Large intestine (tissue), 3 donors: ENCODE measurements around the gene LTBP1. TPM values are rescaled to one million over a fixed set of nuclear protein-coding genes. Genes with fewer than 3 reads are reported as not detected.

ENCODE experiments used
- DNase-seq, 2 donors: peaks; one replicate each; pipeline versions ENCODE4 v3.0.0 to v3.0.0-alpha.2; 2013
- H3K27ac ChIP-seq: one replicate; pipeline ENCODE4 v1.5.1; 2013; ENCODE audit warnings: low read length
- H3K27me3 ChIP-seq: 2 replicates; pipeline ENCODE4 v1.6.1; 2013; ENCODE audit warnings: low read length; ENCODE audit not compliant: control insufficient read depth, insufficient read depth
- H3K36me3 ChIP-seq: 2 replicates; pipeline ENCODE4 v1.6.1; 2013; ENCODE audit warnings: low read length; ENCODE audit not compliant: control insufficient read depth, insufficient read depth
- H3K4me1 ChIP-seq: one replicate; pipeline ENCODE4 v1.6.1; 2013; ENCODE audit warnings: low read length; ENCODE audit not compliant: control insufficient read depth, insufficient read depth
- H3K4me3 ChIP-seq: one replicate; pipeline ENCODE4 v1.5.1; 2013; ENCODE audit warnings: low read length
- H3K9me3 ChIP-seq: one replicate; pipeline ENCODE4 v1.6.1; 2013; ENCODE audit warnings: mild to moderate bottlenecking, low read depth, low read length, moderate library complexity; ENCODE audit not compliant: control insufficient read depth
- WGBS: methylation state at CpG from one replicate; pipeline ENCODE4 v1.1.5; 2013; ENCODE audit warnings: low lambda C conversion rate; ENCODE audit not compliant: insufficient coverage; 5-methylcytosine and 5-hydroxymethylcytosine counted together
- polyA plus RNA-seq: library from polyadenylated mRNA; unstranded; fragments of 120-200 nt; gene quantifications from one replicate; pipeline ENCODE4 v1.2.1, GENCODE V29; 2013

The LTBP1 gene
- polyA plus RNA-seq, 1 donor, result 22.9 TPM

DNA sequence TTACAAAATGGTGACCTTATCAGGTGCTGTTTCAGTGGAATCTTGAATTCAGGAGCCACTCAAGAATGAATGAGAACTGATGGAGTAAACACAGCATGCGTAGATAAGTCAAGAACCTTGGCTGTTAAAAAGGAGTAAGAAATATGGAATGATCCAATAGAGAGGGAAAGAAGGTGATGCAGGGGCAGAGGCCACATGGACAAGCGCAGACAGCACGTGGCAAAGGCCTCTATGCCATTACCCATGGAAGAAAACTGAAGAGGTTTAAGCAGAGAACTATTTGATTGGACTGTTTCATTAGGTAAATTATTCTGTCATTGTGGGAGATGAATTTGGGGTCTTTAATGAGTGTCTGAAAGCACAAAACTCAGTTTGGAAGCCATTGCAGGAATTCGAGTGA lies 387.3 kb downstream of the LTBP1 start:
- Histone ChIP-seq H3K27me3 (no peaks in the 10 kb centered on the region), H3K4me1 (no peaks in the 10 kb centered on the region), H3K9me3 (no peaks in the 10 kb centered on the region), H3K4me3 (no peak overlapping the region), H3K36me3 (no peaks in the 10 kb centered on the region), H3K27ac (no peak overlapping the region)
- WGBS, result 100% methylated on average over 1 of the region's 4 CpGs
- no peak for DNase-seq

GRCh38 chr2:33335516-33335915 lies 388.8 kb downstream of the LTBP1 start:
- Histone ChIP-seq H3K9me3 (no peaks in the 10 kb centered on the region), H3K27me3 (no peaks in the 10 kb centered on the region), H3K27ac (no peak overlapping the region), H3K36me3 (no peaks in the 10 kb centered on the region), H3K4me3 (no peak overlapping the region), H3K4me1 (no peaks in the 10 kb centered on the region)
- 100% methylated on average over 2 of the region's 3 CpGs for WGBS
- no peak for DNase-seq

- DNase-seq, result no peak
- H3K27ac ChIP-seq, result no peak overlapping the region
- no peaks in the 10 kb centered on the region for H3K9me3 ChIP-seq
- H3K27me3 ChIP-seq, result no peaks in the 10 kb centered on the region
- no peaks in the 10 kb centered on the region for H3K4me1 ChIP-seq
- H3K36me3 ChIP-seq, result no peaks in the 10 kb centered on the region
- WGBS, result 80% methylated on average over 2 of the region's 4 CpGs
- no peak overlapping the region for H3K4me3 ChIP-seq
Observed at GRCh38 chr2:33336036-33336625, 389.4 kb downstream of the LTBP1 start.

DNA sequence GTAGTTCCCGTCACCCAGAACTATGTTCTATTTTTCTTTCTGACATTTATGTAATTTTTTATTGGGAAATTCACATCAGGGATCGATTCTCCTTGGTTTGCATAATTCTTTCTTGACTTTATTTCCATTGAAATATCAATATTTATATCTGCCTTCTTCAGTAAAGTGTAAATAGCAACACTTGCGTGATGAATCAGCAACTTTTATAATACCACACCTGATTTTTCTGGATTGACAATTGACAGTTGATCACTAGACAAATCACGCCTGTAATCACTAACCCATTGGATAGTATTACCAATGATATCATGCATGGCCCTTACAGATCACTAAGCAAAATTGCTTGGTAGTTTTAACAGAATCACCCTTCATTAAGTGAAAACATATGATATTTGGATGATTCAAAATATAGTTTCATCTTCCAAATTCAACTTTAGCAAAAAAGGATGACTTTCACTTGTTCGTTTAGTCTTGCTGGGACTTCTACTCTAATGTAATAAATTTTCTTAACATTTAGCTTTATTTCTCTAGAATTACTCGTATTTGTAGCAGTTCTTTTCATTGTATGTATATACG lies 390.7 kb downstream of the LTBP1 start:
- Histone ChIP-seq H3K27me3 (no peaks in the 10 kb centered on the region), H3K27ac (no peak overlapping the region), H3K4me3 (no peak overlapping the region), H3K36me3 (no peaks in the 10 kb centered on the region), H3K4me1 (no peaks in the 10 kb centered on the region), H3K9me3 (no peaks in the 10 kb centered on the region)
- DNase-seq, result no peak
- 91% methylated on average over 6 of the region's 7 CpGs for WGBS

GRCh38 chr2:33337981-33338380 lies 391.2 kb downstream of the LTBP1 start:
- no peak overlapping the region for H3K27ac ChIP-seq
- no peaks in the 10 kb centered on the region for H3K27me3 ChIP-seq
- H3K9me3 ChIP-seq, result no peaks in the 10 kb centered on the region
- no peak for DNase-seq
- H3K4me3 ChIP-seq, result no peak overlapping the region
- 100% methylated on average over 3 of the region's 4 CpGs for WGBS
- H3K4me1 ChIP-seq, result no peaks in the 10 kb centered on the region
- no peaks in the 10 kb centered on the region for H3K36me3 ChIP-seq

DNA sequence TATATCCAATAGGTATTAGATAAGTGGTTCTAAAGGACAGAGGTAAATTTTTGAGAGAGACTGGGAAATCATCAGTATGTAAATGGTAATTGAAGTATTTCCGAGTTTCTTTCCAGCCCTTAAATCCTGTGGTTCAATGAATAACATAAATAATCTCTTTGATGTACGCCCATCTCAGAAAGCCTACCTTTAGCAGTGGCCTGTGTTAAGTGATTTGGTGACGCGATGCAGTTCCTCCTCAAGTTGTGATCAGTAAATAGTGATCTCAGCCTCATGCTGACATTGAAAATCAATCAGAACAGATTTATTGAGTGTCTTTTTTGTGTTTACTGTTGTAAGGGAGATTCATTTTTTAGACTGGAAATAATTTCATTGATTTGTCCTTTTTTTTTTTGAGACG lies 392.5 kb downstream of the LTBP1 start:
- Histone ChIP-seq H3K9me3 (no peaks in the 10 kb centered on the region), H3K4me1 (no peaks in the 10 kb centered on the region), H3K4me3 (no peak overlapping the region), H3K27me3 (no peaks in the 10 kb centered on the region), H3K36me3 (no peaks in the 10 kb centered on the region), H3K27ac (no peak overlapping the region)
- WGBS, result 100% methylated on average over 1 of the region's 5 CpGs
- DNase-seq, result no peak

- no peaks in the 10 kb centered on the region for H3K36me3 ChIP-seq
- no peak overlapping the region for H3K4me3 ChIP-seq
- no peaks in the 10 kb centered on the region for H3K4me1 ChIP-seq
- no peaks in the 10 kb centered on the region for H3K9me3 ChIP-seq
- no peak overlapping the region for H3K27ac ChIP-seq
- no peak for DNase-seq
- H3K27me3 ChIP-seq, result no peaks in the 10 kb centered on the region
- no CpG with 5 or more reads among the region's 6 CpGs for WGBS
Observed at GRCh38 chr2:33340280-33340679, 393.5 kb downstream of the LTBP1 start.

- DNase-seq, result no peak
- H3K9me3 ChIP-seq, result no peaks in the 10 kb centered on the region
- no peak overlapping the region for H3K27ac ChIP-seq
- H3K36me3 ChIP-seq, result no peaks in the 10 kb centered on the region
- H3K4me3 ChIP-seq, result no peak overlapping the region
- WGBS, result no CpG with 5 or more reads among the region's 5 CpGs
- H3K4me1 ChIP-seq, result no peaks in the 10 kb centered on the region
- H3K27me3 ChIP-seq, result no peaks in the 10 kb centered on the region
Observed at GRCh38 chr2:33342171-33342570, 395.4 kb downstream of the LTBP1 start.

GRCh38 chr2:33342705-33343104 lies 396.0 kb downstream of the LTBP1 start:
- Histone ChIP-seq H3K27me3 (no peaks in the 10 kb centered on the region), H3K9me3 (no peaks in the 10 kb centered on the region), H3K36me3 (no peaks in the 10 kb centered on the region), H3K27ac (no peak overlapping the region), H3K4me3 (no peak overlapping the region), H3K4me1 (no peaks in the 10 kb centered on the region)
- no peak for DNase-seq
- 40% methylated on average over 1 of the region's 4 CpGs for WGBS

DNA sequence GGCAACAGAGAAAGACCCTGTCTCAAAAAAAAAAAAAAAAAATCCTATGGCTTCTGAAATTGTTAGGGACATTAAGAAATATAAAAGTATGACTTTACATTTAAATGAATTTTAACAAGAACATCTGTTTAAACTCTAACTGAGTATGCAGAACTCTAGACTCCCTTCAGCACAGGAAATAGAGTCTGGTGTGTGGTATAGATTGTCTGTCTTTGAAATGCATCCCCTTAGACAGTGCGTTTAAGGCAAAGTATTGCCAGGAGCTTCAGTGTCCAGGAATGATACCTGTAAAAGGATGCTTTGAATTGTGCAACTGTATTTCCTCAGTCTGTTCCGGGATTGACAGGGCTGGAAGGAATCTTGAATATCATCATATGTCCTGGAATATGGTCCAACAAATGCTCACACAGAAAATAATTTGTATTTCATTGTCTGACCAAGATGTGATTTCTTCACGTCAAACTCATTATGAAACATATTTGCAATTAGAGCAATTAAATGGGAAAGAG lies 396.7 kb downstream of the LTBP1 start:
- no peaks in the 10 kb centered on the region for H3K27me3 ChIP-seq
- H3K4me3 ChIP-seq, result no peak overlapping the region
- no peak for DNase-seq
- no peaks in the 10 kb centered on the region for H3K4me1 ChIP-seq
- no peaks in the 10 kb centered on the region for H3K9me3 ChIP-seq
- no peaks in the 10 kb centered on the region for H3K36me3 ChIP-seq
- H3K27ac ChIP-seq, result no peak overlapping the region
- WGBS, result 100% methylated on average over 1 of the region's 3 CpGs

DNA sequence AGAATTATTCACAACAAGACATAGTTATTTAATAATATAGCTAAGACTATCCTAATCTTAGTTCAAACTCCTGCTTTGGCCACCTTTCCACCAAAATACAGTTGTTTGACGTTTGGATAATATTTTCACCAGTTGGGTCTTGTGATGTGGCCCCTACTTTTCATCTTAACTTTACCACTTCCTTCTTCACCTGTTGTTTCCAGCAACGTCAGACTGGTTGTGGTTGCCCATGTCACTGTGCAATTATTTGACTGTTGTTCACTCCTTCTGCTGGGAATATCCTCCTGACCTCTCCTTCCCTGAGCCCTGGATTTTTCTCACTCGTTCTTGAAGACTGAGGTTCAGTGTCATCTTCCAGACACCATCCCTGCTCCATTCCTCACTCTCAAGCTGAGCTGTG lies 397.5 kb downstream of the LTBP1 start:
- Histone ChIP-seq H3K4me3 (no peak overlapping the region), H3K4me1 (no peaks in the 10 kb centered on the region), H3K9me3 (no peaks in the 10 kb centered on the region), H3K36me3 (no peaks in the 10 kb centered on the region), H3K27ac (no peak overlapping the region), H3K27me3 (no peaks in the 10 kb centered on the region)
- DNase-seq, result no peak
- 80% methylated on average over 1 of the region's 3 CpGs for WGBS
